Measurements from ENCODE around the gene FYB2. TPM values are rescaled to one million over a fixed set of nuclear protein-coding genes. Genes with fewer than 3 reads are reported as not detected.

The FYB2 gene
- total RNA-seq, 2 experiments from 2014 or later, result not detected

GRCh38 chr1:56670350-56670749 lies 148.9 kb downstream of the FYB2 start:
- H3K27ac Mint-ChIP-seq, result no peak overlapping the region
- no peaks in the 10 kb centered on the region for H3K4me1 Mint-ChIP-seq
- ATAC-seq (no peak), DNase-seq (no peak)
- H3K36me3 Mint-ChIP-seq, result no peaks in the 10 kb centered on the region
- CTCF ChIA-PET, result no interaction called here
- H3K9me3 Mint-ChIP-seq (ENCODE audit: low read depth), result peaks cover 3% of the 10 kb centered on the region
- peaks cover 2% of the 10 kb centered on the region for H3K27me3 Mint-ChIP-seq
- H3K4me3 Mint-ChIP-seq, result no peak overlapping the region

Other genes starting within 250 kb of the FYB2 start
- not detected for gene PLPP3, start 239.8 kb downstream of the FYB2 start, total RNA-seq
- not detected for gene PRKAA2, start 174.1 kb downstream of the FYB2 start, total RNA-seq
- not detected for gene C8A, start 35.4 kb upstream of the FYB2 start, total RNA-seq
- not detected for gene C8B, start 146.6 kb upstream of the FYB2 start, total RNA-seq